K562 (cell line): ENCODE data around the gene GRIPAP1. TPM values are rescaled to one million over a fixed set of nuclear protein-coding genes. Genes with fewer than 3 reads are reported as not detected.

ENCODE experiments used
- ASH1L ChIP-seq: fragments of 450-650 bp; IDR thresholded peaks from 2 replicates; pipeline ENCODE4 v1.6.1; 2018; ENCODE audit warnings: borderline replicate concordance, mild to moderate bottlenecking, low read depth; ENCODE audit not compliant: partially characterized antibody
- CEBPB ChIP-seq: fragments of 450-650 bp; IDR thresholded peaks from 2 replicates; pipeline ENCODE4 v1.6.1; 2016; ENCODE audit warnings: missing genetic modification characterization, missing compliant biosample characterization
- HCFC1 ChIP-seq: IDR thresholded peaks from 2 replicates; pipeline ENCODE4 v1.6.1; 2012; ENCODE audit warnings: low read depth, low read length, improper control_type of control experiment
- MAFF ChIP-seq: IDR thresholded peaks from 2 replicates; pipeline ENCODE4 v1.6.1; 2012; ENCODE audit warnings: low read length, improper control_type of control experiment
- MBD2 ChIP-seq: sonication (generic); IDR thresholded peaks from 2 replicates; pipeline ENCODE4 v1.6.1; 2016; ENCODE audit warnings: low read depth, borderline replicate concordance
- MTA3 ChIP-seq: fragments of 450-650 bp; formaldehyde crosslinking; IDR thresholded peaks from 2 replicates; pipeline ENCODE4 v1.6.1; 2017; ENCODE audit warnings: mild to moderate bottlenecking, borderline replicate concordance
- RBFOX2 ChIP-seq: fragments of 200-400 bp; formaldehyde crosslinking; IDR thresholded peaks from 2 replicates; pipeline ENCODE4 v1.6.1; 2017; ENCODE audit warnings: low read depth, mild to moderate bottlenecking, low read length, moderate library complexity
- SIN3B ChIP-seq: fragments of 450-650 bp; IDR thresholded peaks from 2 replicates; pipeline ENCODE4 v1.6.1; 2017; ENCODE audit warnings: low read depth, mild to moderate bottlenecking, moderate library complexity
- ZEB2 ChIP-seq: fragments of 450-650 bp; IDR thresholded peaks from 2 replicates; pipeline ENCODE4 v1.6.1; 2016
- ZNF324 ChIP-seq: fragments of 250-450 bp; sonication (Bioruptor Pico); IDR thresholded peaks from 2 replicates; pipeline ENCODE4 v1.4.0; 2020; ENCODE audit warnings: mild to moderate bottlenecking
- ZNF436 ChIP-seq: fragments of 250-450, 450-650 bp; sonication (Bioruptor Pico); formaldehyde crosslinking; IDR thresholded peaks from 2 replicates; pipeline ENCODE4 v1.7.0; 2020; ENCODE audit warnings: mild to moderate bottlenecking
- ZNF75A ChIP-seq: fragments of 450-650 bp; formaldehyde crosslinking; IDR thresholded peaks from 2 replicates; pipeline ENCODE4 v1.4.0; 2020; ENCODE audit warnings: mild to moderate bottlenecking
- polyA plus RNA-seq, 8 experiments: library from polyadenylated mRNA; depleted of rRNA in 4 of 8; stranded (reverse) in 5 of 8; unstranded in 3 of 8; fragments of >200 nt; fragmentation: Nextera tagmentation in 2 of 8; fragmentation: Illumina TruSeq in 1 of 8; extraction: Ambion mirVana in 2 of 8; extraction: Trizol in 1 of 8; gene quantifications; 2 replicates each; pipeline versions ENCODE4 v1.2.1 to v1.2.3, GENCODE V29; 2011 to 2014; ENCODE audit warnings: inconsistent platforms in 1 of 8, missing spikeins in 1 of 8
- total RNA-seq, 7 experiments: library from RNA; depleted of rRNA in 6 of 7; stranded (reverse); fragments of >200 nt in 6 of 7; fragmentation: Illumina TruSeq in 2 of 7; extraction: Trizol in 2 of 7; gene quantifications; 2 replicates each; pipeline versions ENCODE4 v1.2.1 to v1.2.3, GENCODE V29; 2011 to 2021; ENCODE audit warnings: low replicate concordance in 1 of 7
- TF ChIP-seq, protein P1 (sequence below): sonication (generic); formaldehyde crosslinking; IDR thresholded peaks from 2 replicates; pipeline ENCODE4 v1.8.0; 2022; ENCODE audit warnings: missing genetic modification reagents, mild to moderate bottlenecking, borderline replicate concordance
- TF ChIP-seq, protein P2 (sequence below): fragments of 250-450 bp; sonication (Bioruptor Pico); IDR thresholded peaks from 2 replicates; pipeline ENCODE4 v1.4.0; 2020; ENCODE audit warnings: mild to moderate bottlenecking, moderate library complexity
- TF ChIP-seq, protein P3 (sequence below): fragments of 450-650 bp; IDR thresholded peaks from 2 replicates; pipeline ENCODE4 v1.6.1; 2018; ENCODE audit not compliant: partially characterized antibody
- TF ChIP-seq, protein P4 (sequence below): fragments of 450-650 bp; IDR thresholded peaks from 2 replicates; pipeline ENCODE4 v1.6.1; 2016

GRIPAP1 gene
- total and polyA plus RNA-seq, 9 of the 15 experiments (the other 6 are each of a cell fraction or from before 2014, with no cell fraction given), result 4.1 to 41.6 (median 24.0) TPM

DNA sequence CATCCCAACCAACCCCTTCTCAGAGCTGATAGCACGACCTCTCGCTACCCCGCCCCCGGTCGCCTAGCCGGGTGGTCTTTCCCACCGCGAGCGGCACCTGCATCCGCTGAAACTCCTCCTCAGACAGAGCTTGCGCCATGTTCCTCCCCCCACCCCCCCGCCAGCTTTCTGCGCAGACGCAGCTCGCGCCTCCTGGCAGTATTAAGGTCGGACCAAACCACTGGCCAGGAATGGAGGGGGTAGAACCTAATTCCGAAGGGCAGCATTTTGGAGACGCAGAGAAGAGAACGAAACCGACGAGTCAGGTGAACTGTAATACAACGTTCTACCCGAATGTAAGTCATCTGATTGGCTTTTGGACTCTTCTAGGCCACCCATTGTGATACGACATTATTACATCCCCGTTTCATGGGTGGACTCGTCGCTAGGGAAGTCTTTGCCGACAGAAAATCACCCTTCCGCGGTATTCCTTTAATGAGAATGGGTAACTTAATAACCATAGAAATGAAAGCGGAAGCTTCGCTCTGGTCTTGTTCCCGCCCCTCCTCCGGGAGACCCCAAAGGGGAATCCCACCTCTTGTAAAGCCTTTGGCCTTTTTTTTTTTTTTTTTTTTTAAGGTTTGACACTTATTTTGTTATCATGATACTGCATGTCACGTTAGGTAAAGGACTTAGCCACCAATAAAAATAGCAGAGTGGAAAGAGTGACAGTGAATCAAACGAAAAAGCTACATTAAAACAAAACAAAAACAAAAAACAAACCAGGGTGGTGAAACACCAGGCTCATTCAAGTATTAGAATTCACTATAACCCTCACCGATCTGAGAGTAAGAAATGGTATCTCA lies at the start of gene GRIPAP1 (continued):
- 0 out of 2 replicates have a peak, but pooled peaks have one; percentile 50 for TF ChIP-seq SIN3B
- TF ChIP-seq ZNF324 (CRISPR knock-in tag), result no peak
- TF ChIP-seq MAFF, result peak; percentile 77
- no peak for TF ChIP-seq ZEB2
- TF ChIP-seq, protein P1, sequence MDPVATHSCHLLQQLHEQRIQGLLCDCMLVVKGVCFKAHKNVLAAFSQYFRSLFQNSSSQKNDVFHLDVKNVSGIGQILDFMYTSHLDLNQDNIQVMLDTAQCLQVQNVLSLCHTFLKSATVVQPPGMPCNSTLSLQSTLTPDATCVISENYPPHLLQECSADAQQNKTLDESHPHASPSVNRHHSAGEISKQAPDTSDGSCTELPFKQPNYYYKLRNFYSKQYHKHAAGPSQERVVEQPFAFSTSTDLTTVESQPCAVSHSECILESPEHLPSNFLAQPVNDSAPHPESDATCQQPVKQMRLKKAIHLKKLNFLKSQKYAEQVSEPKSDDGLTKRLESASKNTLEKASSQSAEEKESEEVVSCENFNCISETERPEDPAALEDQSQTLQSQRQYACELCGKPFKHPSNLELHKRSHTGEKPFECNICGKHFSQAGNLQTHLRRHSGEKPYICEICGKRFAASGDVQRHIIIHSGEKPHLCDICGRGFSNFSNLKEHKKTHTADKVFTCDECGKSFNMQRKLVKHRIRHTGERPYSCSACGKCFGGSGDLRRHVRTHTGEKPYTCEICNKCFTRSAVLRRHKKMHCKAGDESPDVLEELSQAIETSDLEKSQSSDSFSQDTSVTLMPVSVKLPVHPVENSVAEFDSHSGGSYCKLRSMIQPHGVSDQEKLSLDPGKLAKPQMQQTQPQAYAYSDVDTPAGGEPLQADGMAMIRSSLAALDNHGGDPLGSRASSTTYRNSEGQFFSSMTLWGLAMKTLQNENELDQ (CRISPR knock-in tag), result no peak
- TF ChIP-seq, protein P2, sequence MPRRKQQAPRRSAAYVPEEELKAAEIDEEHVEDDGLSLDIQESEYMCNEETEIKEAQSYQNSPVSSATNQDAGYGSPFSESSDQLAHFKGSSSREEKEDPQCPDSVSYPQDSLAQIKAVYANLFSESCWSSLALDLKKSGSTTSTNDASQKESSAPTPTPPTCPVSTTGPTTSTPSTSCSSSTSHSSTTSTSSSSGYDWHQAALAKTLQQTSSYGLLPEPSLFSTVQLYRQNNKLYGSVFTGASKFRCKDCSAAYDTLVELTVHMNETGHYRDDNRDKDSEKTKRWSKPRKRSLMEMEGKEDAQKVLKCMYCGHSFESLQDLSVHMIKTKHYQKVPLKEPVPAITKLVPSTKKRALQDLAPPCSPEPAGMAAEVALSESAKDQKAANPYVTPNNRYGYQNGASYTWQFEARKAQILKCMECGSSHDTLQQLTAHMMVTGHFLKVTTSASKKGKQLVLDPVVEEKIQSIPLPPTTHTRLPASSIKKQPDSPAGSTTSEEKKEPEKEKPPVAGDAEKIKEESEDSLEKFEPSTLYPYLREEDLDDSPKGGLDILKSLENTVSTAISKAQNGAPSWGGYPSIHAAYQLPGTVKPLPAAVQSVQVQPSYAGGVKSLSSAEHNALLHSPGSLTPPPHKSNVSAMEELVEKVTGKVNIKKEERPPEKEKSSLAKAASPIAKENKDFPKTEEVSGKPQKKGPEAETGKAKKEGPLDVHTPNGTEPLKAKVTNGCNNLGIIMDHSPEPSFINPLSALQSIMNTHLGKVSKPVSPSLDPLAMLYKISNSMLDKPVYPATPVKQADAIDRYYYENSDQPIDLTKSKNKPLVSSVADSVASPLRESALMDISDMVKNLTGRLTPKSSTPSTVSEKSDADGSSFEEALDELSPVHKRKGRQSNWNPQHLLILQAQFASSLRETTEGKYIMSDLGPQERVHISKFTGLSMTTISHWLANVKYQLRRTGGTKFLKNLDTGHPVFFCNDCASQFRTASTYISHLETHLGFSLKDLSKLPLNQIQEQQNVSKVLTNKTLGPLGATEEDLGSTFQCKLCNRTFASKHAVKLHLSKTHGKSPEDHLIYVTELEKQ (CRISPR knock-in tag), result no peak
- peak; percentile 81 for TF ChIP-seq ASH1L
- peak; percentile 92 for TF ChIP-seq CEBPB (tag)
- TF ChIP-seq, protein P3, sequence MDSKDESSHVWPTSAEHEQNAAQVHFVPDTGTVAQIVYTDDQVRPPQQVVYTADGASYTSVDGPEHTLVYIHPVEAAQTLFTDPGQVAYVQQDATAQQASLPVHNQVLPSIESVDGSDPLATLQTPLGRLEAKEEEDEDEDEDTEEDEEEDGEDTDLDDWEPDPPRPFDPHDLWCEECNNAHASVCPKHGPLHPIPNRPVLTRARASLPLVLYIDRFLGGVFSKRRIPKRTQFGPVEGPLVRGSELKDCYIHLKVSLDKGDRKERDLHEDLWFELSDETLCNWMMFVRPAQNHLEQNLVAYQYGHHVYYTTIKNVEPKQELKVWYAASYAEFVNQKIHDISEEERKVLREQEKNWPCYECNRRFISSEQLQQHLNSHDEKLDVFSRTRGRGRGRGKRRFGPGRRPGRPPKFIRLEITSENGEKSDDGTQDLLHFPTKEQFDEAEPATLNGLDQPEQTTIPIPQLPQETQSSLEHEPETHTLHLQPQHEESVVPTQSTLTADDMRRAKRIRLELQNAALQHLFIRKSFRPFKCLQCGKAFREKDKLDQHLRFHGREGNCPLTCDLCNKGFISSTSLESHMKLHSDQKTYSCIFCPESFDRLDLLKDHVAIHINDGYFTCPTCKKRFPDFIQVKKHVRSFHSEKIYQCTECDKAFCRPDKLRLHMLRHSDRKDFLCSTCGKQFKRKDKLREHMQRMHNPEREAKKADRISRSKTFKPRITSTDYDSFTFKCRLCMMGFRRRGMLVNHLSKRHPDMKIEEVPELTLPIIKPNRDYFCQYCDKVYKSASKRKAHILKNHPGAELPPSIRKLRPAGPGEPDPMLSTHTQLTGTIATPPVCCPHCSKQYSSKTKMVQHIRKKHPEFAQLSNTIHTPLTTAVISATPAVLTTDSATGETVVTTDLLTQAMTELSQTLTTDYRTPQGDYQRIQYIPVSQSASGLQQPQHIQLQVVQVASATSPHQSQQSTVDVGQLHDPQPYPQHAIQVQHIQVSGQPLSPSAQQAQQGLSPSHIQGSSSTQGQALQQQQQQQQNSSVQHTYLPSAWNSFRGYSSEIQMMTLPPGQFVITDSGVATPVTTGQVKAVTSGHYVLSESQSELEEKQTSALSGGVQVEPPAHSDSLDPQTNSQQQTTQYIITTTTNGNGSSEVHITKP, result peak; percentile 100
- TF ChIP-seq MTA3, result peak; percentile 79; the same call in 1 of the 2 replicates
- TF ChIP-seq HCFC1, result no peak
- no peak for TF ChIP-seq ZNF436
- TF ChIP-seq RBFOX2, result peak; percentile 85
- TF ChIP-seq, protein P4, sequence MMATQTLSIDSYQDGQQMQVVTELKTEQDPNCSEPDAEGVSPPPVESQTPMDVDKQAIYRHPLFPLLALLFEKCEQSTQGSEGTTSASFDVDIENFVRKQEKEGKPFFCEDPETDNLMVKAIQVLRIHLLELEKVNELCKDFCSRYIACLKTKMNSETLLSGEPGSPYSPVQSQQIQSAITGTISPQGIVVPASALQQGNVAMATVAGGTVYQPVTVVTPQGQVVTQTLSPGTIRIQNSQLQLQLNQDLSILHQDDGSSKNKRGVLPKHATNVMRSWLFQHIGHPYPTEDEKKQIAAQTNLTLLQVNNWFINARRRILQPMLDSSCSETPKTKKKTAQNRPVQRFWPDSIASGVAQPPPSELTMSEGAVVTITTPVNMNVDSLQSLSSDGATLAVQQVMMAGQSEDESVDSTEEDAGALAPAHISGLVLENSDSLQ, result peak; percentile 36; the same call in 1 of the 2 replicates
- no peak for TF ChIP-seq ZNF75A (CRISPR knock-in tag)
- TF ChIP-seq MBD2, result peak; percentile 92
